HG02759 (cell line): ENCODE results near the gene RUFY4.
"Not testable (repeated sequence)": the region's sequence is repeated elsewhere in the genome, so short reads cannot be mapped to it uniquely, and the experiment has no call there.

Experiments
- ATAC-seq: cut with Tn5 transposase; IDR thresholded peaks from one replicate; pipeline ENCODE4 v1.9.1; 2021; ENCODE audit warnings: mild to moderate bottlenecking, moderate library complexity; ENCODE audit not compliant: unreplicated experiment

RUFY4 gene

GRCh38 chr2:218081063-218081462 is 12.0 kb downstream of the RUFY4 start:
- peak; percentile 96 for ATAC-seq

- ATAC-seq, result no peak
Observed at GRCh38 chr2:218081695-218082094, 12.6 kb downstream of the RUFY4 start.

- no peak for ATAC-seq
Observed at GRCh38 chr2:218082586-218083351, 13.7 kb downstream of the RUFY4 start.

- ATAC-seq, result no peak
Observed at GRCh38 chr2:218083352-218083676, 14.3 kb downstream of the RUFY4 start.

GRCh38 chr2:218086478-218086877 is 17.4 kb downstream of the RUFY4 start:
- no peak for ATAC-seq

- ATAC-seq, result no peak
Observed at GRCh38 chr2:218089259-218089658, 20.2 kb downstream of the RUFY4 start.

- no peak for ATAC-seq
Observed at GRCh38 chr2:218091746-218092145, 22.7 kb downstream of the RUFY4 start.

GRCh38 chr2:218093879-218094278 is 24.8 kb downstream of the RUFY4 start:
- ATAC-seq, result no peak

- ATAC-seq, result no peak
Observed at GRCh38 chr2:218095853-218096252, 26.8 kb downstream of the RUFY4 start.

- no peak for ATAC-seq
Observed at GRCh38 chr2:218097975-218098374, 28.9 kb downstream of the RUFY4 start.

- not testable (repeated sequence) for ATAC-seq
Observed at GRCh38 chr2:218108834-218109233, 39.8 kb downstream of the RUFY4 start.

- not testable (repeated sequence) for ATAC-seq
Observed at GRCh38 chr2:218121789-218122188, 52.7 kb downstream of the RUFY4 start.

- not testable (repeated sequence) for ATAC-seq
Observed at GRCh38 chr2:218122286-218122685, 53.2 kb downstream of the RUFY4 start.

- no peak for ATAC-seq
Observed at GRCh38 chr2:218123986-218124385, 54.9 kb downstream of the RUFY4 start.

- ATAC-seq, result no peak
Observed at GRCh38 chr2:218125095-218125494, 56.0 kb downstream of the RUFY4 start.

GRCh38 chr2:218125626-218126080 is 56.6 kb downstream of the RUFY4 start, which contains the start of gene CXCR2:
Gene CXCR2 (plus strand): TSS chr2:218126028. CDS start chr2:218134802, 8,774 bp downstream.
- no peak for ATAC-seq

GRCh38 chr2:218127929-218128455 is 58.9 kb downstream of the RUFY4 start:
- no peak for ATAC-seq

- no peak for ATAC-seq
Observed at GRCh38 chr2:218128781-218129457, 59.9 kb downstream of the RUFY4 start.

- ATAC-seq, result no peak
Observed at GRCh38 chr2:218129458-218130135, 60.5 kb downstream of the RUFY4 start.

- no peak for ATAC-seq
Observed at GRCh38 chr2:218130377-218130776, 61.3 kb downstream of the RUFY4 start.

- ATAC-seq, result no peak
Observed at GRCh38 chr2:218130822-218131221, 61.8 kb downstream of the RUFY4 start.
